CD4-positive, alpha-beta T cell (primary cell): Measurements from ENCODE around the gene ARL15. TPM values are rescaled to one million over a fixed set of nuclear protein-coding genes. Genes with fewer than 3 reads are reported as not detected.

Experiments
- ATAC-seq: fragments of 200-7000 bp; cut with Tn5 transposase; one replicate; pipeline ENCODE4 v1.10.0; 2022; ENCODE audit warnings: mild to moderate bottlenecking; ENCODE audit not compliant: poor library complexity
- CTCF ChIA-PET: fragments of 350-600 bp; sonication (Branson Sonifier 250); formaldehyde crosslinking; loops from one replicate; lab custom pipeline; 2021; ENCODE audit warnings: antibody characterized with exemption, inconsistent platforms; lab: Charles Lee
- POLR2A ChIA-PET: fragments of 350-600 bp; sonication (Branson Sonifier 250); formaldehyde crosslinking; loops from one replicate; lab custom pipeline; 2021; ENCODE audit warnings: antibody characterized with exemption, inconsistent platforms; lab: Charles Lee
- DNase-seq, 14 experiments: peaks; one replicate each; pipeline ENCODE4 v3.0.0-alpha.2; 2013 to 2020; ENCODE audit warnings: mixed read lengths in 2 of 14
- H3K27ac ChIP-seq, 2 donors: one replicate each; pipeline versions ENCODE4 v1.5.1 to v1.7.0; 2013; ENCODE audit warnings: low read length in 2 of 2, low read depth in 1 of 2, mild to moderate bottlenecking in 1 of 2
- H3K27me3 ChIP-seq, 2 experiments: 1 replicate in 1 of 2; 2 replicates in 1 of 2; pipeline versions ENCODE4 v1.6.1 to v1.7.0; 2013; ENCODE audit warnings: low read length in 2 of 2, control low read depth in 1 of 2, mild to moderate bottlenecking in 1 of 2, moderate library complexity in 1 of 2; ENCODE audit not compliant: insufficient read depth in 2 of 2, control insufficient read depth in 1 of 2
- H3K36me3 ChIP-seq: one replicate; pipeline ENCODE4 v1.6.1; 2013; ENCODE audit warnings: low read length, control low read depth; ENCODE audit not compliant: insufficient read depth
- H3K4me1 ChIP-seq: one replicate; pipeline ENCODE4 v1.6.1; 2013; ENCODE audit warnings: low read length, control low read depth; ENCODE audit not compliant: insufficient read depth
- H3K4me3 ChIP-seq: one replicate; pipeline ENCODE4 v1.5.1; 2013; ENCODE audit warnings: mild to moderate bottlenecking, low read length, moderate library complexity
- H3K9me3 ChIP-seq, 2 experiments: 1 replicate in 1 of 2; 2 replicates in 1 of 2; pipeline versions ENCODE4 v1.6.1 to v1.7.0; 2013; ENCODE audit warnings: low read length in 2 of 2, mild to moderate bottlenecking in 2 of 2, control low read depth in 1 of 2, moderate library complexity in 1 of 2; ENCODE audit not compliant: control insufficient read depth in 1 of 2, insufficient read depth in 1 of 2
- H3K27ac Mint-ChIP-seq: one replicate; pipeline ENCODE4 v1.8.0; 2020; ENCODE audit warnings: mixed read lengths
- H3K27me3 Mint-ChIP-seq: one replicate; pipeline ENCODE4 v1.8.0; 2021; ENCODE audit warnings: mixed read lengths
- H3K36me3 Mint-ChIP-seq: one replicate; pipeline ENCODE4 v1.8.0; 2021; ENCODE audit warnings: low read depth, mixed read lengths
- H3K4me1 Mint-ChIP-seq: one replicate; pipeline ENCODE4 v1.8.0; 2021; ENCODE audit warnings: low read depth, mixed read lengths
- H3K4me3 Mint-ChIP-seq: one replicate; pipeline ENCODE4 v1.8.0; 2020; ENCODE audit warnings: mild to moderate bottlenecking, mixed read lengths
- H3K9me3 Mint-ChIP-seq: one replicate; pipeline ENCODE4 v1.8.0; 2020; ENCODE audit warnings: mixed read lengths
- CTCF ChIP-seq: fragments of 200-600 bp; IDR thresholded peaks from one replicate; pipeline ENCODE4 v1.8.0; 2022; ENCODE audit warnings: antibody characterized with exemption, mild to moderate bottlenecking
- intact Hi-C, 2 experiments: fragments of 100-400 bp; cut with DNase I in 1 of 2; cut with micrococcal nuclease in 1 of 2; formaldehyde crosslinking; loops; one replicate each; pipeline versions ENCODE4 v1.15.1 to v1.9.0; 2023 to 2025; cut with DNase I, micrococcal nuclease
- total RNA-seq, 174 experiments: library from RNA in 2 of 174; stranded (reverse) in 2 of 174; gene quantifications; one replicate each; pipeline ENCODE4 v1.2.3 and lab custom pipeline; 2021 to 2026

ARL15 gene
- total RNA-seq, 2 experiments from 2014 or later: 9.1 to 10.6 TPM

- Mint-ChIP-seq H3K27ac (no peak overlapping the region), H3K27me3 (no peaks in the 10 kb centered on the region), H3K36me3 (peaks cover 63% of the 10 kb centered on the region), H3K4me3 (no peak overlapping the region), H3K9me3 (no peaks in the 10 kb centered on the region), H3K4me1 (no peaks in the 10 kb centered on the region)
- Histone ChIP-seq H3K36me3 (no peaks in the 10 kb centered on the region), H3K4me1 (no peaks in the 10 kb centered on the region), H3K27me3 (no peaks in the 10 kb centered on the region), H3K4me3 (no peak overlapping the region), H3K27ac (no peak overlapping the region), H3K9me3 (peaks cover 0 to 4% of the 10 kb centered on the region in 2 experiments)
- intact Hi-C loops: no loop called here
- POLR2A ChIA-PET: no interaction called here
- no peak for DNase-seq
- ATAC-seq: no peak
- CTCF ChIA-PET: interaction anchor here (1.5 kb wide), 1 partner anchor 11 kb away, joined by 3 read pairs; no protein-coding TSS in a partner anchor
- no peak for TF ChIP-seq CTCF
Measured at GRCh38 chr5:53971131-53971530, 339.2 kb downstream of the ARL15 start.

DNA sequence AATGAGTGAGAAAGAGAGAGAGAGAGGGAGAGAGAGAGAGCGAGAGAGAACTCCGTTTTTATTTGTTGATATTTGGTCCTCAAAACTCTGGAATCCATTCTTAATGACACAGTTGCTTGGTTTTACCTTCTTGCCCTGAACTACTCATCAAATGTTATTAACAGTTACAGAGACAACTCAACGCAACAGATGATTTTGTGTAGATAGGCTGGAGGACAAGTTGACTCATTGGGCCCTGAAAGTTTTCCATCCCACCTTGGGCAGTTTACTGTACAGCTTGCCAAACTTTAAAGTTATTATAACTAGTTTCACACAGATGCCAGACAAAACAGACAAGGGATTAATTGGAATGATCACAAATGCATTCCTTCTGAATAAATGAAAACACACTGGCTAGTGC lies 339.9 kb downstream of the ARL15 start:
- Mint-ChIP-seq H3K9me3 (no peaks in the 10 kb centered on the region), H3K4me3 (no peak overlapping the region), H3K27ac (no peak overlapping the region), H3K27me3 (no peaks in the 10 kb centered on the region), H3K36me3 (peaks cover 59% of the 10 kb centered on the region), H3K4me1 (no peaks in the 10 kb centered on the region)
- no peak overlapping the region for H3K4me3 ChIP-seq
- no peaks in the 10 kb centered on the region for H3K4me1 ChIP-seq
- TF ChIP-seq CTCF: no peak
- no peaks in the 10 kb centered on the region for H3K36me3 ChIP-seq
- CTCF ChIA-PET: interaction anchor here (1.5 kb wide), 1 partner anchor 10 kb away, joined by 3 read pairs; no protein-coding TSS in a partner anchor
- H3K27ac ChIP-seq: no peak overlapping the region
- H3K9me3 ChIP-seq: peaks cover 0 to 4% of the 10 kb centered on the region in 2 experiments
- DNase-seq (no peak), ATAC-seq (no peak)
- intact Hi-C loops: no loop called here
- H3K27me3 ChIP-seq: no peaks in the 10 kb centered on the region
- POLR2A ChIA-PET: no interaction called here

DNA sequence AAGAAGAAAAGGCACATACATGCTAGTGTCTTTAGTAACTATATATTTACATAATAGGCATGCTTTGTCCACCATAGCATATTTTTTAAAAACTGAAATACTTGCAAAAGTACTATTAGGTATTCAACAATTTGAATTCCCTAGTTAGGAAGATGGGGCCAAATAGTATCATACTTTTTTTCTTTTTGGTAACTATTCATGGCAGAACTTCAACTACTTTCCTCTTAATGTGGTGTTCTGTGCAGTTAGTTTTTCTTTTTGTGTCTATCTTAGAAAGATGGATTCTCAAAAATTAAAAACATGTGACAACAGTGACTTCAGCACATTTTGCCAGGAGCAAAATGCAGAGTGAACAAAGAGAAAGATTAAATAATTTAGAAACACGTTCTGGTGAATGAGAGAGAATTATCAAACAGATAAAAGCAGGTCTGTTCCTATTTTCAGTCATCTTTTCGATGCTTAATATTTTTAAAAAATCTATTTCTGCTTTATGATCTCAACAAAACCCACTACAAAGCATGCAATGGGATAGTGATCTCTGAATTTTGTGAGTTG lies 341.1 kb downstream of the ARL15 start:
- no peak for ATAC-seq
- DNase-seq: no peak
- H3K27ac ChIP-seq: no peak overlapping the region
- H3K9me3 ChIP-seq: peaks cover 0 to 4% of the 10 kb centered on the region in 2 experiments
- H3K36me3 ChIP-seq: no peaks in the 10 kb centered on the region
- Mint-ChIP-seq H3K36me3 (peaks cover 52% of the 10 kb centered on the region), H3K9me3 (no peaks in the 10 kb centered on the region), H3K27ac (no peak overlapping the region), H3K4me1 (no peaks in the 10 kb centered on the region), H3K4me3 (no peak overlapping the region), H3K27me3 (no peaks in the 10 kb centered on the region)
- no peak for TF ChIP-seq CTCF
- CTCF ChIA-PET: no interaction called here
- intact Hi-C loops: no loop called here
- H3K4me3 ChIP-seq: no peak overlapping the region
- no peaks in the 10 kb centered on the region for H3K4me1 ChIP-seq
- POLR2A ChIA-PET: no interaction called here
- no peaks in the 10 kb centered on the region for H3K27me3 ChIP-seq
